SK-N-SH treated with all-trans-retinoic acid at 6 μM for 48 hours (cell line): ENCODE data around the gene RHBDL1.

ENCODE experiments used
- ATAC-seq: fragments of 200-7000 bp; cut with Tn5 transposase; 3 replicates; pipeline ENCODE4 v1.9.1; 2020; ENCODE audit warnings: mild to moderate bottlenecking, moderate library complexity
- ARNTL ChIP-seq: fragments of 450-650 bp; formaldehyde crosslinking; IDR thresholded peaks from 2 replicates; pipeline ENCODE4 v1.5.0; 2020; ENCODE audit warnings: low read depth, mild to moderate bottlenecking, moderate library complexity, borderline replicate concordance
- BACH2 ChIP-seq: fragments of 250-450 bp; sonication (Bioruptor Pico); IDR thresholded peaks from 2 replicates; pipeline ENCODE4 v1.9.0; 2021; ENCODE audit warnings: mild to moderate bottlenecking, borderline replicate concordance
- CREB5 ChIP-seq: fragments of 250-450 bp; sonication (Bioruptor Pico); IDR thresholded peaks from 2 replicates; pipeline ENCODE4 v1.5.1; 2020; ENCODE audit warnings: low read depth, mild to moderate bottlenecking, moderate library complexity
- CSDC2 ChIP-seq: fragments of 250-450 bp; sonication (Bioruptor Pico); IDR thresholded peaks from 2 replicates; pipeline ENCODE4 v1.5.0; 2020; ENCODE audit warnings: mild to moderate bottlenecking, moderate library complexity
- ESRRG ChIP-seq: fragments of 250-450 bp; sonication (Bioruptor Pico); IDR thresholded peaks from 2 replicates; pipeline ENCODE4 v1.6.1; 2021; ENCODE audit warnings: mild to moderate bottlenecking
- GLIS3 ChIP-seq: fragments of 250-450 bp; sonication (Bioruptor Pico); IDR thresholded peaks from 2 replicates; pipeline ENCODE4 v1.5.0; 2020; ENCODE audit warnings: mild to moderate bottlenecking, moderate library complexity
- ISL1 ChIP-seq: fragments of 250-450 bp; sonication (Bioruptor Pico); IDR thresholded peaks from 2 replicates; pipeline ENCODE4 v2.1.2; 2022; ENCODE audit warnings: mild to moderate bottlenecking, moderate library complexity
- OSR1 ChIP-seq: fragments of 250-450 bp; sonication (Bioruptor Pico); IDR thresholded peaks from 2 replicates; pipeline ENCODE4 v1.8.0; 2022; ENCODE audit warnings: moderate library complexity, mild to moderate bottlenecking, inconsistent platforms
- PATZ1 ChIP-seq: fragments of 250-450 bp; sonication (Bioruptor Pico); IDR thresholded peaks from 2 replicates; pipeline ENCODE4 v1.8.0; 2020; ENCODE audit warnings: mild to moderate bottlenecking, moderate library complexity, borderline replicate concordance
- POU6F1 ChIP-seq: fragments of 250-450 bp; sonication (Bioruptor Pico); IDR thresholded peaks from 2 replicates; pipeline ENCODE4 v1.8.0; 2021; ENCODE audit warnings: low read depth, mild to moderate bottlenecking, moderate library complexity, borderline replicate concordance
- PPARA ChIP-seq: fragments of 250-450 bp; sonication (Bioruptor Pico); IDR thresholded peaks from 2 replicates; pipeline ENCODE4 v1.5.0; 2020; ENCODE audit warnings: mild to moderate bottlenecking, borderline replicate concordance
- RARB ChIP-seq: fragments of 250-450 bp; sonication (Bioruptor Pico); IDR thresholded peaks from 2 replicates; pipeline ENCODE4 v1.8.0; 2021; ENCODE audit warnings: mild to moderate bottlenecking, moderate library complexity
- SNAI2 ChIP-seq: fragments of 250-450 bp; sonication (Bioruptor Pico); IDR thresholded peaks from 2 replicates; pipeline ENCODE4 v1.5.0; 2020; ENCODE audit warnings: mild to moderate bottlenecking, moderate library complexity
- TCF4 ChIP-seq: fragments of 250-450 bp; sonication (Bioruptor Pico); IDR thresholded peaks from 2 replicates; pipeline ENCODE4 v1.8.0; 2021; ENCODE audit warnings: mild to moderate bottlenecking, moderate library complexity, borderline replicate concordance
- TOX ChIP-seq: fragments of 250-450 bp; sonication (Bioruptor Pico); IDR thresholded peaks from 2 replicates; pipeline ENCODE4 v1.8.0; 2021; ENCODE audit warnings: mild to moderate bottlenecking, moderate library complexity, borderline replicate concordance
- ZC3H10 ChIP-seq: fragments of 250-450 bp; sonication (Bioruptor Pico); IDR thresholded peaks from 2 replicates; pipeline ENCODE4 v1.5.1; 2021; ENCODE audit warnings: mild to moderate bottlenecking, moderate library complexity
- ZFP3 ChIP-seq: fragments of 250-450 bp; sonication (Bioruptor Pico); IDR thresholded peaks from 2 replicates; pipeline ENCODE4 v1.5.0; 2020; ENCODE audit warnings: mild to moderate bottlenecking, moderate library complexity
- ZFP30 ChIP-seq: fragments of 450-650 bp; formaldehyde crosslinking; IDR thresholded peaks from 2 replicates; pipeline ENCODE4 v1.5.0; 2022; ENCODE audit warnings: mild to moderate bottlenecking, moderate library complexity
- ZNF565 ChIP-seq: fragments of 450-650 bp; formaldehyde crosslinking; conservative IDR thresholded peaks from 2 replicates; pipeline ENCODE4 v1.5.0; 2020; ENCODE audit warnings: low read depth, mild to moderate bottlenecking, moderate library complexity
- ZNF70 ChIP-seq: fragments of 450-650 bp; formaldehyde crosslinking; IDR thresholded peaks from 2 replicates; pipeline ENCODE4 v1.5.0; 2020; ENCODE audit warnings: mild to moderate bottlenecking, moderate library complexity
- ZNF8 ChIP-seq: fragments of 450-650 bp; formaldehyde crosslinking; IDR thresholded peaks from 2 replicates; pipeline ENCODE4 v1.5.0; 2020; ENCODE audit warnings: mild to moderate bottlenecking, moderate library complexity
- TF ChIP-seq, protein P1 (sequence below): fragments of 250-450 bp; sonication (Bioruptor Pico); IDR thresholded peaks from 2 replicates; pipeline ENCODE4 v1.5.0; 2020; ENCODE audit warnings: mild to moderate bottlenecking, moderate library complexity

The RHBDL1 gene

DNA sequence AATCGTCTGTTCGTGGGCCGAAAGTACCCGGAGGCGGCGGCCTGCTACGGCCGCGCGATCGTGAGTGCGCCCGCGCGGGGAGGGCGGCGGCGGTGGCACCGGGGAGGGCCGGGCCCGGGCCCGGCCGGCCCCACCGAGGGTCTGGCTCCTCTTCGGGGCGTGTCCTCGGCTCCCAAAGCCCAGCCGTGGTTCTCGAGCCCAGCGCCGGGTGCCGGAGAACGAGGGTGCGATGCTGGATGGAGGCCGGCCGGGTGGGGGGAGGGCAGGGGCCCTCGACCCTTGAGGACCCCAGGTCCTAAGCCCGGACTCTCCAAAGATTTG is 5.1 kb downstream of the RHBDL1 start:
- TF ChIP-seq ZNF70: no peak
- no peak for TF ChIP-seq TCF4 (CRISPR knock-in tag)
- no peak for TF ChIP-seq OSR1 (CRISPR knock-in tag)
- no peak for TF ChIP-seq TOX (CRISPR knock-in tag)
- no peak for TF ChIP-seq RARB
- no peak for TF ChIP-seq BACH2
- TF ChIP-seq POU6F1: no peak
- TF ChIP-seq ZC3H10 (CRISPR knock-in tag): no peak
- TF ChIP-seq ZFP3 (CRISPR knock-in tag): no peak
- no peak for TF ChIP-seq ZFP30 (CRISPR knock-in tag)
- ATAC-seq: no peak

DNA sequence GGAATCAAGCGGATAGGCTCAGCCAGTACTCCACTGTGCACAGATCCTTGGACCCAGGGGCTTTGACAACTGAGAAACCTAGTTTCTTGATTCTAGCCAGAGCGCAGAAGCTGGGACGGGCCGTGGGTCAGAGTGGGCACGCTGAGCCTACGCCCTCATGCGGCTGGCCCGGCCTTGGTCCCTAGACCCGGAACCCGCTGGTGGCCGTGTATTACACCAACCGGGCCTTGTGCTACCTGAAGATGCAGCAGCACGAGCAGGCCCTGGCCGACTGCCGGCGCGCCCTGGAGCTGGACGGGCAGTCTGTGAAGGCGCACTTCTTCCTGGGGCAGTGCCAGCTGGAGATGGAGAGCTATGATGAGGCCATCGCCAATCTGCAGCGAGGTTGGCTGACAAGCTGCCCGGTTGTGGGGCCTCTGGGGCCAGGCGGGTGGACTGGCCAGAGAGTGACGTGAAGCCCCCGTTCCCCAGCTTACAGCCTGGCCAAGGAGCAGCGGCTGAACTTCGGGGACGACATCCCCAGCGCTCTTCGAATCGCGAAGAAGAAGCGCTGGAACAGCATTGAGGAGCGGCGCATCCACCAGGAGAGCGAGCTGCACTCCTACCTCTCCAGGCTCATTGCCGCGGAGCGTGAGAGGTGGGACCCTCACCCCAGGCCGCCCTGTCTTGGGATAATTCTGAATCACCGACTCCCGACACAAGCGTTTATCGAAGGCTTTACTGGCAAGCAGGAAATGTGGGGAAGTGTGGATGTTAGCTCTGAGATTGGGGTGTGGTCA is 5.7 kb downstream of the RHBDL1 start:
- ATAC-seq: no peak
- TF ChIP-seq ISL1 (CRISPR knock-in tag) (no peak), ZNF70 (no peak), ZFP3 (CRISPR knock-in tag) (no peak)

DNA sequence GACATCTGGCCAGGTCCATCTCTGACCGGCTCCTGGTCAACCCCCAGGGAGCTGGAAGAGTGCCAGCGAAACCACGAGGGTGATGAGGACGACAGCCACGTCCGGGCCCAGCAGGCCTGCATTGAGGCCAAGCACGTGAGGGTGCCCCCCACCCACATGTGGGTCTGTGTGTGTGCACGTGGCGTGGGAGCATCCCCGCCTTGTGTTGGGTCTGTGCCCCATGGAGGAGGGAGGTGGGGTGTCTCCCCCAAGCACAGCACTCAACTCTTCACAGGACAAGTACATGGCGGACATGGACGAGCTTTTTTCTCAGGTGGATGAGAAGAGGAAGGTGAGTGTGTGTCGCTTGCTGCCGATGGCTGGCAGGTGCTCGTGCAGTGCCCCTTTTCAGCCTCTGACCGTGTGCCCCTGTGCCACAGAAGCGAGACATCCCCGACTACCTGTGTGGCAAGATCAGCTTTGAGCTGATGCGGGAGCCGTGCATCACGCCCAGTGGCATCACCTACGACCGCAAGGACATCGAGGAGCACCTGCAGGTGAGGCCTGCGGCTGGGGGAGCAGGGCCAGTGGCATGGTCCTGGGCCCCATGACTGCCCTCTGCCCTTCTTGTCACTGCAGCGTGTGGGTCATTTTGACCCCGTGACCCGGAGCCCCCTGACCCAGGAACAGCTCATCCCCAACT is 6.4 kb downstream of the RHBDL1 start:
- TF ChIP-seq ZFP30 (CRISPR knock-in tag) (no peak), PPARA (CRISPR knock-in tag) (no peak), TOX (CRISPR knock-in tag) (no peak), ISL1 (CRISPR knock-in tag) (no peak), OSR1 (CRISPR knock-in tag) (no peak), ESRRG (CRISPR knock-in tag) (no peak), GLIS3 (CRISPR knock-in tag) (no peak), CREB5 (CRISPR knock-in tag) (no peak), ZC3H10 (CRISPR knock-in tag) (no peak), CSDC2 (no peak), ZNF8 (CRISPR knock-in tag) (no peak), TCF4 (CRISPR knock-in tag) (no peak), SNAI2 (CRISPR knock-in tag) (no peak), PATZ1 (no peak), POU6F1 (no peak), ZNF565 (no peak), RARB (no peak), ARNTL (no peak)
- TF ChIP-seq, protein P1, sequence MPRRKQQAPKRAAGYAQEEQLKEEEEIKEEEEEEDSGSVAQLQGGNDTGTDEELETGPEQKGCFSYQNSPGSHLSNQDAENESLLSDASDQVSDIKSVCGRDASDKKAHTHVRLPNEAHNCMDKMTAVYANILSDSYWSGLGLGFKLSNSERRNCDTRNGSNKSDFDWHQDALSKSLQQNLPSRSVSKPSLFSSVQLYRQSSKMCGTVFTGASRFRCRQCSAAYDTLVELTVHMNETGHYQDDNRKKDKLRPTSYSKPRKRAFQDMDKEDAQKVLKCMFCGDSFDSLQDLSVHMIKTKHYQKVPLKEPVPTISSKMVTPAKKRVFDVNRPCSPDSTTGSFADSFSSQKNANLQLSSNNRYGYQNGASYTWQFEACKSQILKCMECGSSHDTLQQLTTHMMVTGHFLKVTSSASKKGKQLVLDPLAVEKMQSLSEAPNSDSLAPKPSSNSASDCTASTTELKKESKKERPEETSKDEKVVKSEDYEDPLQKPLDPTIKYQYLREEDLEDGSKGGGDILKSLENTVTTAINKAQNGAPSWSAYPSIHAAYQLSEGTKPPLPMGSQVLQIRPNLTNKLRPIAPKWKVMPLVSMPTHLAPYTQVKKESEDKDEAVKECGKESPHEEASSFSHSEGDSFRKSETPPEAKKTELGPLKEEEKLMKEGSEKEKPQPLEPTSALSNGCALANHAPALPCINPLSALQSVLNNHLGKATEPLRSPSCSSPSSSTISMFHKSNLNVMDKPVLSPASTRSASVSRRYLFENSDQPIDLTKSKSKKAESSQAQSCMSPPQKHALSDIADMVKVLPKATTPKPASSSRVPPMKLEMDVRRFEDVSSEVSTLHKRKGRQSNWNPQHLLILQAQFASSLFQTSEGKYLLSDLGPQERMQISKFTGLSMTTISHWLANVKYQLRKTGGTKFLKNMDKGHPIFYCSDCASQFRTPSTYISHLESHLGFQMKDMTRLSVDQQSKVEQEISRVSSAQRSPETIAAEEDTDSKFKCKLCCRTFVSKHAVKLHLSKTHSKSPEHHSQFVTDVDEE: no peak
- no peak for ATAC-seq
